ENCODE data around the gene LASP1. TPM values are rescaled to one million over a fixed set of nuclear protein-coding genes. Genes with fewer than 3 reads are reported as not detected.

LASP1 gene, protein sequence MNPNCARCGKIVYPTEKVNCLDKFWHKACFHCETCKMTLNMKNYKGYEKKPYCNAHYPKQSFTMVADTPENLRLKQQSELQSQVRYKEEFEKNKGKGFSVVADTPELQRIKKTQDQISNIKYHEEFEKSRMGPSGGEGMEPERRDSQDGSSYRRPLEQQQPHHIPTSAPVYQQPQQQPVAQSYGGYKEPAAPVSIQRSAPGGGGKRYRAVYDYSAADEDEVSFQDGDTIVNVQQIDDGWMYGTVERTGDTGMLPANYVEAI
- polyA plus RNA-seq (2011; rRNA removed) (254 and 321 TPM in 2 replicates), polyA minus RNA-seq (2011; rRNA and poly(A)+ RNA removed) (251 and 287 TPM in 2 replicates)

DNA sequence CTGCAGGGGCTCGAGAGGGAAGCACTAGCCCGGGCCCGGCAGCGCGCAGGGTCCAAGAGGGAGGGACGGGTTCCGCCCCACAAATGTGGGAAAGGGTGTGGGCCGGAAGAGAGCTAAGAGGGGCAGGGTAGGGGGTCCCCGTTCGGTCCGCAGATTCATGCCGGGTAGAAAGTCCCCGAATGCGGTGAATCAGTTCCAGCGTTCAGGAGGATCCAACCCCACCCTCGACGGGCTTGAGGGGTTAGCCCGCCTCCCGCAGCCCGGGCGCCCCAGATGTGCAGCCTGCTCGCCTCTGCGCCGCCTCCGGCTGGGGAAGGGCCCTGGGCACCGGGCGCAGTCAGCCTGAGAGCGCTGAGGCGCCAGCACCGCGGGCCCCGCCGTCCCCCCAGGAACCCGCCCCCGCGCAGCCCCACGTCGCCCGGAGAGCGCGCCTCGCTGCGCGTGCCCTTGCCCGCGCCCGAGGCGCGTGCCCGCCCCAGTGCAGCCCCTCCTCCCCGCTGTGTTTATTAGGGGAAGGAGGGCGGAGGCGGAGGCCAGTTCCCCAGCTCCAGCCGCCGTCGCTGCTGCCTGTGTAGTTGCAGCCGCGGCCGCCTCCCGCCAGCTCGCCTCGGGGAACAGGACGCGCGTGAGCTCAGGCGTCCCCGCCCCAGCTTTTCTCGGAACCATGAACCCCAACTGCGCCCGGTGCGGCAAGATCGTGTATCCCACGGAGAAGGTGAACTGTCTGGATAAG is at the start of gene LASP1:
Gene LASP1, plus strand, starts transcription at position 533 of the 733 bp plus-strand sequence. Its CDS starts 132 bp downstream, at position 665.
- H3K27me3 ChIP-seq (ENCODE audit: control insufficient read depth, insufficient read depth, low read length), result no peaks in the 10 kb centered on the region
- POLR2A ChIA-PET, result interaction anchor here (0.6 kb wide), 4 partner anchors 11 to 140 kb away, joined by 3 to 4 read pairs (median 4); partner anchors contain the start of gene CISD3
- CTCF ChIA-PET, result interaction anchor here (1.0 to 3.4 kb wide), 5 partner anchors 15 to 305 kb away, joined by 3 to 17 read pairs (median 4); no protein-coding TSS in a partner anchor
- DNase-seq (ENCODE audit: low read depth), result no peak
- H3K4me3 ChIP-seq (ENCODE audit: low read depth, low read length), result peak within 1 kb of the TSS; percentile 97
- TF ChIP-seq, protein P1, sequence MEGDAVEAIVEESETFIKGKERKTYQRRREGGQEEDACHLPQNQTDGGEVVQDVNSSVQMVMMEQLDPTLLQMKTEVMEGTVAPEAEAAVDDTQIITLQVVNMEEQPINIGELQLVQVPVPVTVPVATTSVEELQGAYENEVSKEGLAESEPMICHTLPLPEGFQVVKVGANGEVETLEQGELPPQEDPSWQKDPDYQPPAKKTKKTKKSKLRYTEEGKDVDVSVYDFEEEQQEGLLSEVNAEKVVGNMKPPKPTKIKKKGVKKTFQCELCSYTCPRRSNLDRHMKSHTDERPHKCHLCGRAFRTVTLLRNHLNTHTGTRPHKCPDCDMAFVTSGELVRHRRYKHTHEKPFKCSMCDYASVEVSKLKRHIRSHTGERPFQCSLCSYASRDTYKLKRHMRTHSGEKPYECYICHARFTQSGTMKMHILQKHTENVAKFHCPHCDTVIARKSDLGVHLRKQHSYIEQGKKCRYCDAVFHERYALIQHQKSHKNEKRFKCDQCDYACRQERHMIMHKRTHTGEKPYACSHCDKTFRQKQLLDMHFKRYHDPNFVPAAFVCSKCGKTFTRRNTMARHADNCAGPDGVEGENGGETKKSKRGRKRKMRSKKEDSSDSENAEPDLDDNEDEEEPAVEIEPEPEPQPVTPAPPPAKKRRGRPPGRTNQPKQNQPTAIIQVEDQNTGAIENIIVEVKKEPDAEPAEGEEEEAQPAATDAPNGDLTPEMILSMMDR (IDR thresholded peaks at IDR 0.05; ENCODE audit: insufficient read depth, low read depth, low read length), result no peak
- H3K36me3 ChIP-seq (ENCODE audit: control insufficient read depth, insufficient read depth, low read length), result peaks cover 4% of the 10 kb centered on the region

DNA sequence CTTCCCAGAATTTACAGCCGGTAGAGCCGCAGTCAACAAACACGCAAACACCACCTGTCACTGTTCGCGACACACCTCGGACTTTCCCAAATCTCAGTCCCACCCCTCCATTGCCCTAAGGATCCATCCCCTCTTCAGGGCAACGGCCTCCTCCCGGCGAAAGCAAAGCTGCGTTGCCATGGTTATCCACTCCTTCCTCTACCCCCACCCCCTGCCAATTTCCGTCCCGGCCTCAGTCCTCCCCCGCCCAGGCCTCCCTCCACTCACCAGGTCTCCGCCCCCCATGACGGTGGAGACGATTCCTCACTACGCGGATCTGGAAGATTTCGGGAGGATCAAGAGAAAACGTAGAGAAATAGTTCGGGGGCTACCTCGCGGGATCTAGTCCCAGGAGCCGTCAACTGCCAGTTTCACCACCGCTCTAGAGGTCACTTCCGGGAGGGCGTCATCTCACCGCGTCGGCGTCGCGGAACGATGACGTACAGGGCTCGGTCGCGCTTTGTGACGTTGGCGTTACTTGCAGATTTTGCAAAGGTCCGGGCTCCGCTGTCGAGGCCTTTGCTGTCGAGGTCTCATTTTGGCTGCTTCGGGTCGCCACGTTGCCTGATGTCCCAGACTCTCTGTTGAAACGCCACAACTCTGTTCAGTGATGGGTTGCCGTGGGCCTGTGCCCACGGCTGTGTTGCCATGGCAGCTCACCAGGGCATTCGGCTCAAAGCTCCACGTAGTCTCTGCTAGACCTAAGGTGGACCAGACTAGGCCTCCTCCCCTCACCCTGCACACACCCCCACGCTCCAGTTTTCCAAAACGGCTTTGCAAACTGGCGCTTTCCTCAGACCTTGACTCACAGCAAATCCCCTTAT is 44.7 kb upstream of the LASP1 start, which contains the start of gene CWC25:
Gene CWC25, minus strand, starts transcription at position 423 of the 863 bp plus-strand sequence. Its CDS starts 138 bp downstream, at position 285.
- ChIA-PET CTCF (no interaction called here), POLR2A (interaction anchor here (0.5 kb wide), 1 partner anchor 238 kb away, joined by 3 read pairs; no protein-coding TSS in a partner anchor)
- peaks cover 8% of the 10 kb centered on the region for H3K36me3 ChIP-seq (ENCODE audit: control insufficient read depth, insufficient read depth, low read length)
- peak within 1 kb of the TSS; percentile 71 for H3K4me3 ChIP-seq (ENCODE audit: low read depth, low read length)
- TF ChIP-seq, protein P1 (IDR thresholded peaks at IDR 0.05; ENCODE audit: insufficient read depth, low read depth, low read length), result no peak
- peak; percentile 81 for DNase-seq (ENCODE audit: low read depth)
- H3K27me3 ChIP-seq (ENCODE audit: control insufficient read depth, insufficient read depth, low read length), result no peaks in the 10 kb centered on the region

DNA sequence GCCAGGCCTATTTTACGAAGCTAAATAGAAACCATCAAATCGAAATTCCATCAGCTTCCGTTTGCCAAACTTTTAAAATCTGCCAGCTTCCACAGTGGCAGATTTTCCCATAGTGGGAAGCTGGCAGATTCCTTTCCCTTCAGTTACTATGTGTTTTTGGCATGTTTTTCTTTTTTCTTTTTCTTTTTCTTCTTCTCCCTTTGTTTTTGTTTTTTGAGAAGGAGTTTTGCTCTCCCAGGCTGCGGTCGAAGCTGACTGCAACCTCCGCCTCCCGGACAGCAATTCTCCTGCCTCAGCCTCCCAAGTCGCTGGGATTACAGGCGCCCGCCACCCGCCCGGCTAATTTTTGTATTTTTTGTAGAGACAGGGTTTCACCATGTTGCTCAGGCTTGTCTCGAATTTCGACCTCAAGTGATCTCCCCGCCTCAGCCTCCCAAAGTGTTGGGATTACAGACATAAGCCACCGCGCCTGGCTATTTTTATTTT is 44.1 kb upstream of the LASP1 start:
- POLR2A ChIA-PET, result no interaction called here
- Histone ChIP-seq H3K4me3 (ENCODE audit: low read depth, low read length) (peak overlapping the region; percentile 71), H3K27me3 (ENCODE audit: control insufficient read depth, insufficient read depth, low read length) (no peaks in the 10 kb centered on the region), H3K36me3 (ENCODE audit: control insufficient read depth, insufficient read depth, low read length) (peaks cover 3% of the 10 kb centered on the region)
- DNase-seq (ENCODE audit: low read depth), result no peak
- TF ChIP-seq, protein P1 (IDR thresholded peaks at IDR 0.05; ENCODE audit: insufficient read depth, low read depth, low read length), result no peak
- CTCF ChIA-PET, result no interaction called here

DNA sequence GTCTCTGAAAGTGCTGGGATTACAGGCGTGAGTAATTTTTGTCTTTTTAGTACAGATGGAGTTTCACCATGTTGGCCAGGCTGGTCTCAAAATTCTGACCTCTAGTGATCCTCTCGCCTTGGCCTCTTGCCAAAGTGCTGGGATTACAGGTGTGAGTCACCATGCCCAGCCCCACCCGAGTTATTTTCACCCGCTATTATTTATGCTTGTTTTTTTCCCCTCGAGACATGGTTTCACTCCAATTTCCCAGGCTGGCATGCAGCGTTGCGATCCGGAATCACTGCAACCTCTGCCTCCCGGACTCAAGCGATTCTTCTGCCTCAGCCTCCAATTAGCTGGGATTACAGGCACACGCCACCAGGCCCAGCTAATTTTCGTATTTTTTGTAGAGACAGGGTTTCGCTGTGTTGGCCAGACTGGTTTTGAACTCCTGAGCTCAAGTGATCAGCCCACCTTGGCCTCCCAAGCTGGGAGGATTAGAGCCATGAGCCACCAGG is 25.5 kb upstream of the LASP1 start:
- Histone ChIP-seq H3K36me3 (ENCODE audit: control insufficient read depth, insufficient read depth, low read length) (peaks cover 4% of the 10 kb centered on the region), H3K27me3 (ENCODE audit: control insufficient read depth, insufficient read depth, low read length) (no peaks in the 10 kb centered on the region), H3K4me3 (ENCODE audit: low read depth, low read length) (no peak overlapping the region)
- TF ChIP-seq, protein P1 (IDR thresholded peaks at IDR 0.05; ENCODE audit: insufficient read depth, low read depth, low read length), result no peak
- ChIA-PET CTCF (no interaction called here), POLR2A (interaction anchor here (0.6 kb wide), 1 partner anchor 320 kb away, joined by 3 read pairs; no protein-coding TSS in a partner anchor)
- no peak for DNase-seq (ENCODE audit: low read depth)
